CD1c-positive myeloid dendritic cell (primary cell): ENCODE results near the gene NPFFR1.
A peak's percentile ranks its signal among the peaks of the same experiment; 100 is the strongest.

Source experiments
- DNase-seq: peaks from one replicate; pipeline ENCODE4 v3.0.0-alpha.2; 2016; ENCODE audit errors: extremely low spot score

The NPFFR1 gene

DNA sequence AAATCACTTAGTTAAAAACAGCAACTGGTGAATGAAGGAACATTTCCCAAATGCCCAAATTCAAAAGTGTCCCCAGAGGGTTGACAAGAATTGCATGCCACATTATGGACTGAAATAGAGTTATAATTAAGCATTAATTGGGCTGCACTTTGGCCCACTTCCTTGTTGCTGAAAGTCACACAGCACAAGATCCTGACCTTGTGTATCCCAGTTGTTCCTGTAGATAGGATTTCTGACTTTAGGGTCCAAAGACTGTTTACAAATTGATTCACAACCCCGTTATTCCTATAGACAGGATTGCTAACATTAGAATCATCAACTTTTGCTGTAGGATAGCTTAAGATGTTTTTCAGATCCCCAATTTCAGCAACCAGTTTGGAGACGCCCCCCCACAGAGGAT is 31.5 kb upstream of the NPFFR1 start:
- no peak for DNase-seq

DNA sequence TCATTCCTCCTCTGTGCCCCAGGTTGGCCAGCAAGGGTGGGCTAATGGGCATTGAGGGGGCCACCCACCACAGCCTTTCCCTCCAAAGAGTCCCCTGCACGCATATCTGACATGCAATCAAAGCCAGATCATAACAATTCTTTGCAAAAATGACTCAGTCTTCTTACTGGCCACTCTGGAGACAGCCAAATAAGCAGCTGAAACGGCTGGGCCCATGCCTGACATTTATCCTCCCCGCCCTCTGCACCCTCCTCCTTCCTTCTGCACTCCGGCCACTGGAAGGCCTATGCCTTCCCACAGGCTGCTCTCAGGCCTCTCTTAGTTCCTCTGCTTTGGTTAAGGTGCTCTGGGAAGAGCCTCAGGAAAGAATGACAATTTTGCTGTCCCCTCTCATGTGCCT is 29.2 kb upstream of the NPFFR1 start:
- no peak for DNase-seq

DNA sequence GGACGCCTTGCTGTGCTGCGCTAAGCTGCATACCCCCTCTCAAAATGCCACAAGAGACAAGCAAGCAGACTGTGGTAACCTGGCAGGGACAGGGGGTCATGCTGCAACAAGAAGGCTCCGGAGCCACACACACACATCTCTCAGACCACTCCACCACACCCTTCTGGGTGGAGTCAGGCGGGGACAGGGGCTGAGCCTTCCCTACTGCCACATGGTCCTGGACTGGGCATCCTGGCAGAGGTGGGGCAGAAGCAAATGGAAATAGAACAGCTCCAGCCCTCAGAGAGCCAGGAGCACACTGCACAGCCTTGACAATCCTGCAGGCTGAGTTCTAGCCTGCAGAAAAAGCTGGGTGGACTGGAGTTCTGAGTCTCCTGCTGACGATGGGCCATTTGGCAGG is 28.4 kb upstream of the NPFFR1 start:
- no peak for DNase-seq

DNA sequence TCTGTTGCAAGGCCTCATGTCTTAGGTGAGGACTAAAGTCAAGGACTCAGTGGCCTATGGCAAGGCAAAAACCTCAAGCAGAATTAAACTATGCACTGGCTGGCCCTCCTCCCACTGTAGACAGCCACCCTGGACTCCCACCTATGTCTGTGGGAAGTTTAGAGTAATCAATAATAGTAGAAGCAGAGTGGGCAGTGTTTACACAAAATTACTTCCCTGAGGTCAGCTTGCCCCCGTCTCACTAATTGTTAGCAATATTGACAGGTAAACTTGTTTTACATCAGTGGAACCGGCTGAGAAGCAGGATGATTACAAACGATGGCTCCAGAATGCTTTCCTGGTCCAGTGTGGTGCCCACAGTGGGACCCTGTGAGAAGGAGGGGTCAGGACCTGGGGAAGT is 27.9 kb upstream of the NPFFR1 start:
- DNase-seq: no peak

DNA sequence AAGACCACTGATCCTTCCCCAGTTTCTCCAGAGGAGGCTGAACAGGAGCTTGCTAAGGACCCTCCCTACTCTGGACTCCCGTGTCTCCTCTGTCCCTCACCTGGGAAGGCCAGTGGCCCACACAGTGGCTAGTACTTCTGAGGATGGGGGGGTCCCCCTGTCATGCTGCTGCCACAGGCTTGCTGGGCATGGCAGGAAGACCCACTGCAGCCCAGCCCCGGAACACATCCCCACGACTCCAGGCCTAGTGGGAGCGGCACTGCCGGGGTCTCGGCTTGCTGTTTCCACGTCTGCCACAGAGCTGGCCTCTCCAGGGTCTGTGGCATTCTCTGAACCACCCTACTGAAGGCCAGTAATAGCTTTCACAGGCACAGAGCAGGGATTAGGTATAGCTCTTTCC is 25.9 kb upstream of the NPFFR1 start:
- DNase-seq: no peak

DNA sequence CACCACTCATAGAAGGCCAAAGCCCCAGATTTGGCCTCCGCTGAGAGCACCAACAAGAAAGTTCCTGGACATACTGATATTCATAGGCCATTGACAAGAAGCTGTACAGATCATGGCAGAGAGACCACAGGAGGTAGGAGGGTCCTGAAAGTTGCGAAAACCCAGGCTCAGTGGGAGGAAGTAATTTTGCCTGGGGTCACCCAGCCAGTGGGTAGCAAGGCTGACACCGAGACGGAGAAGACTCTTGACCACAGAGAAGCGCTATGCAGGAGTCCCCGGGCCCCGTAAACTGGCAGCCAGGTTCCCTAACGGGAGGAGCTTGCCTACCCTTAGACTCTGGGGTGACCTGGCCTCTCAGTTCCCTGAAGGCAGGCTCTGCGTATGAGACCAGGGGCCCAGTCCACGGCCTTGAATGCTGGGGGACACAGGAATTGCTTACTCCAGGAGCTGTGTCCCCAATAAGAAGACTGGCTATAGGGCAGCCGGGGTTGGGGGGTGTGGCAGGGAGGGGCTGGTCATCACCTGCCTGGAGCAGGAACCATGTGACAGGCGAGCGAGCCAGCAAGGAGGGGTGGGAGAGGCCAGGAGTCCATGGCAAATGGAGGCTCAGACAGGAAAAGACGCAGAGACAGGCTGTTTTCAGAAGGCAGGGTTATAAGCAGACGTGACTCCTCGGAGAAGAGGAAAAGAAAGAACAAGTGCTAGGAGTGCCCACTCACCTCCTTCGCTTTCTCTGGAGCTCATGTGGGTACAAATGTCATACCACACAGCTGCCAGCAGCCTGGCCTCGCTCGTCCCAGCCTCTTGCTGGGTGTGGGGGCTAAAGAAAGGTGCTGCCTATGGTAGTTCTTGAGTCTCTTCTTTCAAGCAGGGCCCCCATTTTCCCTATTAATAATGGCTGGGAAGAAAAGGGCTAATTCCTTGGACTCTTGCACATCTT is 24.6 kb upstream of the NPFFR1 start:
- no peak for DNase-seq

DNA sequence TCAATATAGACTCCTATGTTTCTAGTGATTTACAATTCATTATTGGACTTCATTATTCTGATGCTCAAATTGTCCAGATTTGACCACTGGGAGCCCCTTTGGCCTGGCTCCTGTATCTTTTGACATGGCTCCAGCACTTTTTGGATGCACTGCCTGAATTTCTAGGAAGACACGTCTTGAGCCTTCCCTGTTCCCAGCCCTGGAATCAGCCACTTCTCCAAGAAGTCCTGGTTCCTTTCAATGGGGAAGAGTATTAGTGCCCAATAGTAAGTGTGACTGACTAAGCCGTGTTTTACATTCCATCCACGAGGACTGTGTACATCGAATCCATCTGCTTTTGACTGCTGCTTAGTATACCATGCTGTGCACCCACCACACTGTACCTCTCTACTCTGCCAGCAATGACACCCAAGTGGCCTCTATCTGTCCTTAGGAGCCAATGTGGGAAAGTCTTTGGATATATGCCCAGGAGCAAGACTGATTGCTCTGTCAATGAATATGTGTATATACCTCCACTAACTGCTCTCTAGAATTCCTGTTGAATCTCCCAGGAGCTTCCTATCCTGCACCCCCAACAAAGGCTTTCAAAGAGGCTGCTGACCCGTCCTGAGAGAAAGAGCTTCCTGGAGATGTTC is 23.2 kb upstream of the NPFFR1 start:
- no peak for DNase-seq

DNA sequence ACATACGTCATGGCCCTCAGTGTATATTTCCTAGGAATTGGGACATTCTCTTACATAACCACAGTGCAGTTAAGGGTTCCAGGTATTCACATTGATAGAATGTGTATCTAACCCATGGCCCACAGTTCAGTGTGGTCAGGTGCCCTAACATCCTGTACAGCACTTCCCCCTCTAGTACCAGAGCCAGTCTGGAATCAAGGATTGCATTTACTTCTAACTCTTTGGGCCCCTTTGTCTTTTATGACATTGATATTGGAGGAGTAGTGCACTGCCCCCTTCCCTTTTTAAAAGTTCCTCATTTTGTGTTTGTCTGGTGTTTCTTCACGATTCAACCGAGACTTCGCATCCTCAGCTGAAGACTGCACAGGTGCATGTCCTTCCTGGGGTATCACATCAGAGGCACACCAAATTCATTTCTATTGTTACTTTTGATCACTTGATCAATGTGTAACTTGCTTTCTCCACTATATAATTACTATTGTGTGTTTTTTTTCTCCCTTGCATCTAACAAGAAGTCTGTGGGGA is 22.4 kb upstream of the NPFFR1 start:
- peak; percentile 39 for DNase-seq

DNA sequence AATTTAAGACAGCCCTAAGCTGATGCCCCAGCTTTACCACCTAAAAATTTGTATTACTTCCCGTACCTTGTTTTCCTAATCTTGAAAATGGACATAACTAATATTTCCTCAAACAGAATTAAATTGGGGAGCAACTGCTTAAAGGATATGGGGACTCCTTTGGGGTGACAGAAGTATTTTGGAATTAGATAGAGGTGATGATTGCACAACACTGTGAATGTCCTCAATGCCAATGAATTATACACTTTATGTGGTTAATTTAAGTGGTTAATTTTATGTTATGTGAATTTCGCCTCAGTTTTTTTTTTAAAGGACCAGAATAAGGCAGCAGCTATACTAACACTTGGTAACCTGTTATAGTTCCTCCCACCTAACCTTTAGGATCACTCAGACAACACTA is 19.9 kb upstream of the NPFFR1 start:
- no peak for DNase-seq

DNA sequence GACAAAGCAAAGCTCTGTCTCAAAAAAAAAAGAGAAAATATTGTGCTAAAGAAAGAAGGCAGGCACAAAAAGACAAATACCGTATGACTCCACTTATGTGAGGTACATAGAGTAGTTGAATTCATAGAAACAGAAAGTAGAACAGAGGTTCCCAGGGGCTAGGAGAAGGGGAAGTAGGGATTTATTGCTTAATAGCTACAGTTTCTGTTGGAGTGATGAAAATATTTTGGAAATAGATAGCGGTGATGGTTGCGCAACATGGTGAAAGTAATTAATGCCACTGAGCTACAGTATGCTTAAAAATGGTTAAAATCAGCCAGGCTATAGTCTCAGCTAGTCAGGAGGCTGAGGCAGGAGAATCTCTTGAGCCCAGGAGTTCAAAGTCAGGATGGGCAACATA is 18.5 kb upstream of the NPFFR1 start:
- peak; percentile 91 for DNase-seq

DNA sequence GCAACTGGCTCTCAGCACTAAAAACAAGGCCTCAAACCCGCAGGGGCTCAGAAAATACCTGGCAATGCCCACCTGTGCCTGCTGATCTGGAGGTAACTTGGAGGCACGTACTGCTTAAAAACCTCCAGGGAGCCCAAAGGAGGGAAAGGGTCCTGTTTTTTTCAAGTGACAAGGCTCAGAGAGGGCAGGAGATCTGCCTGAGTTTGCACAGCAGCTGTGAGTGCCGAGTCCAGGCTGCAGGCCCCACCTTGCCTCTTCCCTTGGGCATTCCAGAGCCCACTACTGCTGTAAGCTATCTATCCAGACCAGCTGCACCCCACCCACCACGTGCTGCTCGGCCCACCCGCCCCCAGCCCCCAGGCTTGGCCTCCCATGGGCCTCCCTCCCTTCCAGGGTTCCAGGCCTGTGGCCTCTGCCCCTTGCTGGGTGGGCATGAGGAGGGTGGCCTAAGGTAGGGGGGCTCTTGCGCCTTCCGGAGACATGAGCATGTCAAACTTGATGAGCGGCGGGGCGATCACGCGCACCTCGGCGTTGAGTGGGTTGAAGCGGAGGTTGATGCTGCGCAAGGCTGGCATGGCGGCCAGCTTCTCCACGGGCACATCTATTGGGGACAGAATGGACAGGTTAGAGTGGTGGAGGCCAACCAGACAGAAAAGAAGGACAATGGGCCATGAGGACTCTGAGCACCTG is 17.2 kb upstream of the NPFFR1 start:
- DNase-seq: no peak

DNA sequence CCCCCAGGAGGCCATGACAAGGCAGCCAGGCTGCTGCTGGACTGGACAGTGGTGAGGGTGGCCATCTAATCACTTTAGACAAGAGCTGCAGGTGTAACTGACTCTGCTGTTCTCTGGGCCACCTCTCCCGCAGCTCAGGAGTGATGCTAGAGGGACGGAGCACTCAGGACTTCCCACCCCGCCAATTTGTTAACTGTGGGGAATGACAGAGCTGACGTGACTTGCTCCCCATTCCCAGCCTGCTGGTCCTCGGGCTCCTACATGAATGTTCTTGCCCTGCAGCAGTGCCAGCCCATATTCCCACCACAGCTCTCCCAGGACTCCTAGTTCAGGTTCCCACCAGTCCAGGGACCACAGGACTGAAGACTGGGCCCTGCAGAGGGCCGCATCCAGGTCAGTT is 16.7 kb upstream of the NPFFR1 start:
- no peak for DNase-seq

DNA sequence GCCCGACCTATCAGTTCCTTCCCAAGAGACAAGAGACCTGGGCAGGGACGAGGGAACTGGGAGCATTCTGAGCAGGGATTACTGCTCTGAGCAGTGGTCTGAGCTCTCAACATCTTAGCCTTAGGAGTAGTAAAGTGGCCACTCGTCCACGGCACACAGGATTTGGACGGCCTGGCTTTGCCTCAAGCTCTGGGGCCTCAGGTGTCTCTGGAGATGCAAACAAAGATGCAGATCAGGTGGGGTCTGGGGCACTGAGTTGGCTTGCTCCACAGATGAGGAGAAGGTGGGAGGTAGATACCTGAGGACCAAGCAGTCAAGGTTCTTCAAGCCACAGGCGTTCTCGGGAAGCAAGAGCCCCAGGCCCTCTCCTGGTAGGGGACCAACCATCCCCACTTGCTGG is 16.1 kb upstream of the NPFFR1 start:
- DNase-seq: no peak

DNA sequence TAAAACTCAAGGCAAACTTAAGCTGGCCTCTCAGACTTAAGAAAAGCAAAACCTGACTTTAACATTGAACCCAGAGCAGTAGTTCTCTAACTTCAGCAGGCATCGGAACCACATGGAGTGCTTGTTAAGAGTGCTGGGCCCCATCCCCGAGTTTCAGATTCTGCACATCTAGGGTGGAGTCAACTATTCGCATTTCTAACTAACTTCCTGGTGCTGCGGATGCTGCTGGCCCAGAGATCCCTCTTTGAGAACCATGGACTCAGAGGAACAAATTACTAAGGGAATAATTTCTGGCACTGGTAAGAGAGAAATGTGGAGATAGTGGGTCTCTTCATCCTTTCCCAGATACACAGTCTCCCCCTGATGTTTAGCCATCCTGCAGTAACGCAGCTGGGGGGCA is 14.6 kb upstream of the NPFFR1 start:
- DNase-seq: no peak

DNA sequence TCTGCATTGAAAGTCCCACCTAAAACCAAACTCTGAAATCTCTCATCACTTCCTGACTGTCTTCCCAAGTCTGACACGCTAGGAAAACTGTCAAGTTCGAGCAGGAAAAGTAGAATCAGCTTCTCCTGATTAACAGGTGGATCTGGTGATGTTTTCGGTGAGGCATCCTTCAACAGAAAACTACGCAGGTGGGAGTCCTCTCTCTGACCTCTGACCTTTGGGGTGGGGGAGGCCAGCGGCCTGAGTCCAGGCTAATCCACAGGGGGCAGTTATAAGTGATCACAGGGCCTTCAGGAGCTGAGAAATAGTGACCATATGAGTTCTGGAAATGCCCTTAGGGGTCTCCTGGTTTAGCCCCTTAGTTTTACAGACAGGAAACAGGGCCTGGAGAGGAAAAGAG is 13.4 kb upstream of the NPFFR1 start:
- DNase-seq: no peak

DNA sequence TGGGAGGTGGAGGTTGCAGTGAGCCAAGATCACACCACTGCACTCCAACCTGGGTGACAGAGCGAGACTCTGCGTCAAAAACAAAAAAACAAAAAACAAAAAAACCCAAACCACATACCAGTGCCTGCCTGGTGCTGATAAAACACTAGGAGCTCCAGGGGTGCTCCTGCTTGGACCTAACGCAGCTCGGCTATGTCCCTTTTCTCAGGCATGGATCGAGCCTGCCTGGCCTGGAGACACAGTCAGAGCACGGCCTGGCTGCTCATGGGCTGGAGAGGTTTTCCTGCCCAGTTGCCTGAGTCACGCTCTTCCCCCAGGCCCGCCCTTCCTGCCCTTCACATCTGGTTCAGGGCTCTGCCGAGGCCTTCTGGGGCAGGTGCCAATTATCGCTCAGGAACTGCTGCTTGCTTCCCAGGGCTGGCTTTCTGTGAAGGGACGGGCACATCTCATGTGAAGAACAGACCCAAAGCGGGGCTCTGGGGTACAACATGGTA is 12.6 kb upstream of the NPFFR1 start:
- DNase-seq: peak; percentile 56

DNA sequence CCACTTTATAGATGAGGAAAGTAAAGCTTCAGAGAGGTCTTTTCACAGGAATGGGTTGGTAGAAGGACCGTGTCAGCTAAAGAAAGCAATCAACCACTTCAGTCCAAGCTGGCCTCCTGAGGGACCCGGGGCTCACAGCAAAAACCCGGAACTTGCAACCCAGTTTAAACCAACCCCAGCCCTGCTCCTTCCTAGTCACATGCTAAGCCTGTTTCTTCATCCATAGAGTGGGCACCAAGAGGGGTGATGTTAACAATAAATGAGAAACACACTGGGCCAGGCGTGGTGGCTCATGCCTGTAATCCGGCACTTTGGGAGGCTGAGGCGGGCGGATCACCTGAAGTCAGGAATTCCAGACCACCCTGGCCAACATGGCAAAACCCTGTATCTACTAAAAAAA is 12.1 kb upstream of the NPFFR1 start:
- DNase-seq: peak; percentile 42

DNA sequence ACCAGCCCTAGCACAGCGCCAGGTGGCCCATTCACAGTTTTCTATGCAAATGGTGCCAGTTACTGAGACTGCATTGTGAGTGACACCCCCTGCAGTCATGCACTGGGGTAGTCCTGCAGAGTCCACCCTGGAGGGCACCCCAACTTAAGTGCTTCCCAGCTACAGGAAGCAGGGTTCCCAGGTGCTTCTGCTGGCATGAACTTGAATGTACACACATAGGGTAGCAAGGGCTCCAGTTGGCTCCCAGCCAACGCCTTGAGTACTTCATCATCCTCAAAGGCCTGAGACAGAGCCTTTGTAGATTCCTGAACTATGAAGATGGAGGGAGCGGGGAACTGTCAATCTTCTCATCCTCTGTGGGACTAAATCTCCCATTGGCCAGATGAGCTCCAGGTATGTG is 11.5 kb upstream of the NPFFR1 start:
- DNase-seq: no peak

DNA sequence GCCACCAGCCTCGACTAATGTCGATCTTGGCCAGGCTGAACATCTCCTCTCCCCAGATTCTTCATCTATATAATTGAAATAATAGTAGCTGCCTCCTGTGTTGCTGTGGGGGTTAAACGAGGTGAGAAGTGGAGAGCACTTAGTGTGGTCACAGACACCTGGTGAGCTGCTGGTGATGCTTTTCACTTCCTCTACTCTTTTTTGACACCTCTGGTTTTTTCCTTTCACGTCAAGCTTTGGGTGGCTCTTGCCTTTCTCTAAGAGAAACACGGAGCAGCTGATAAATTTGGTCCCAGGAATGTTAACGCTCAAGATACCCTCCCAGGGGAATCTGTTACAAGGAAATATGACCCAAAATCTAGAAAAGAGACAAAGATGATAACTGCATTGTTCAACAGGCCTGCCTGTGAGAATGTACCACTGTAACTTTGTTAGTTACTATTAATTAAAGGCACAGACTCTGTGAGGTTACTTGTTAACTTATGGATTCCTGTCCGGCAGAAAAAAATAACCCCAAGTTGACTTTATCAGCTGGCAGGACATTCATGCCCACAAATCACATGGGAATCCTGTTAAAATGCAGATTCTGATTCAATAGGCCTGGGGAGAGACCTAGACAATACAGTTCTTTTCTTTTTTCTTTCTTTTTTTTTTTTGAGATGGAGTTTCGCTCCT is 9.5 kb upstream of the NPFFR1 start:
- DNase-seq: no peak

DNA sequence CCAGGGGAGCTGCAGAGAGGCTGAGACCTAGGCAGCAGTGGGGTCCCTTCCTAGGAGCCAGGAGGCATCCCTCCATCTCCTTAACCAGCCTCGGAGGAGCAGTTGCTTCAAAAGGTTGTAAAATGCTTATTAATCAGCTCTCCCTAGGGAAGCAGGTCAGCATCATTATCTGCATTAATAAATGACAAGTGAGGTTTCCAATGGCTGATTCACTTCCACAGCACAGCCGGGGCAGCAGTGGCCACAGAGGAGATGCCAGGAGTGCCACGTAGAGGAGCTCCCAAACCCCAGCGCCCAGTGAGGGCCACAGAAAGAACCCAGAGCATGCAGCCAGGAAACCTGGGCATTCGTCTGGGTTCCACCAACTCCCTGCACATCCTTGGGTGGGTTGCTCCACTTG is 8.2 kb upstream of the NPFFR1 start:
- DNase-seq: no peak

DNA sequence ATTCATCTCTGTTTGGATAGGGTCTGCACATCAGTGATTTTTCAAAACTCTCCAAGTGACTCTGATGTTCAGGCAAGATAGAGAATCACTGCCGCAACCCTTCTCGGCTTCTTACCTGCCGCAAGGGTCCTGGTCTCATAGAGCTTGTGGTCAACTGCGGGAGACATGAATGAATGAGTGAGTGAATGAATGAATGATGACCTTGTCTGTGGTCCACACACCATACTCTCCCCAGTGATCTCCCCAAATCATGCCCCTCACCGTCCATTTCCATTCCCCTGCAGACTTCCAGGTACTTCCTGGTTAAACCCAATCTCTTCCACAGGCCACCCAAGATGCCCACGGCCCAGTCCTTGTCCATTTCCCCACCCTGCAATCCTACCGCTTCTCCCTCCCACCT is 5.9 kb upstream of the NPFFR1 start:
- DNase-seq: no peak

DNA sequence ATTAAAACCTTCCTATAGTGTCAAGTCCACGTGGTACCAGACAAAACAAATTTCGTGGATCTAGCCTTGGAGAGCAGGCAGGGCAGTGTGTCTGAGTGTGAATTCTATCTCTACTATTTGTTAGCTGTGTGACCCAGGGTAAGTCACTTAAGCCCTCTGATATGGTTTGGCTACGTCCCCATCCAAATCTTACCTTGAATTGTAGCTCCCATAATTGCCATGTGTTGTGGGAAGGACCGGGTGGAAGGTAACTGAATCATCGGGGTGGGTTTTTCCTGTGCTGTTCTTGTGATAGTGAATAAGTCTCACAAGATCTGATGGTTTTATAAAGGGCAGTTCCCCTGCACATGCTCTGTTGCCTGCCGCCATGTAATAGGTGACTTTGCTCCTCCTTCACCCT is 2.8 kb upstream of the NPFFR1 start:
- DNase-seq: no peak
